ENCODE measurements around the gene ZCCHC24.

ZCCHC24 gene

GRCh38 chr10:79433324-79434222 is 11.9 kb downstream of the ZCCHC24 start:
- no peak for DNase-seq (ENCODE audit: extremely low read depth in 1 of 2, low read depth in 1 of 2)

GRCh38 chr10:79431891-79432831 is 13.3 kb downstream of the ZCCHC24 start:
- DNase-seq (ENCODE audit: extremely low read depth in 1 of 2, low read depth in 1 of 2): no peak

GRCh38 chr10:79431428-79431827 is 14.0 kb downstream of the ZCCHC24 start:
- no peak for DNase-seq (ENCODE audit: extremely low read depth in 1 of 2, low read depth in 1 of 2)

- DNase-seq (ENCODE audit: extremely low read depth in 1 of 2, low read depth in 1 of 2): no peak
Observed at GRCh38 chr10:79430936-79431335, 14.5 kb downstream of the ZCCHC24 start.

GRCh38 chr10:79430325-79430905 is 15.0 kb downstream of the ZCCHC24 start:
- DNase-seq (ENCODE audit: extremely low read depth in 1 of 2, low read depth in 1 of 2): no peak

GRCh38 chr10:79429751-79430150 is 15.7 kb downstream of the ZCCHC24 start:
- no peak for DNase-seq (ENCODE audit: extremely low read depth in 1 of 2, low read depth in 1 of 2)

- DNase-seq (ENCODE audit: extremely low read depth in 1 of 2, low read depth in 1 of 2): no peak
Observed at GRCh38 chr10:79427965-79428364, 17.5 kb downstream of the ZCCHC24 start.

GRCh38 chr10:79425074-79425532 is 20.3 kb downstream of the ZCCHC24 start:
- no peak for DNase-seq (ENCODE audit: extremely low read depth in 1 of 2, low read depth in 1 of 2)

- no peak for DNase-seq (ENCODE audit: extremely low read depth in 1 of 2, low read depth in 1 of 2)
Observed at GRCh38 chr10:79424221-79425073, 21.0 kb downstream of the ZCCHC24 start.

GRCh38 chr10:79422178-79422892 is 23.1 kb downstream of the ZCCHC24 start:
- no peak for DNase-seq (ENCODE audit: extremely low read depth in 1 of 2, low read depth in 1 of 2)

GRCh38 chr10:79420974-79421688 is 24.3 kb downstream of the ZCCHC24 start:
- DNase-seq (ENCODE audit: extremely low read depth in 1 of 2, low read depth in 1 of 2): no peak

GRCh38 chr10:79418886-79419595 is 26.4 kb downstream of the ZCCHC24 start:
- DNase-seq (ENCODE audit: extremely low read depth in 1 of 2, low read depth in 1 of 2): no peak

- no peak for DNase-seq (ENCODE audit: extremely low read depth in 1 of 2, low read depth in 1 of 2)
Observed at GRCh38 chr10:79418274-79418673, 27.1 kb downstream of the ZCCHC24 start.

GRCh38 chr10:79417731-79418130 is 27.7 kb downstream of the ZCCHC24 start:
- DNase-seq (ENCODE audit: extremely low read depth in 1 of 2, low read depth in 1 of 2): no peak

- no peak for DNase-seq (ENCODE audit: extremely low read depth in 1 of 2, low read depth in 1 of 2)
Observed at GRCh38 chr10:79417266-79417665, 28.2 kb downstream of the ZCCHC24 start.

- DNase-seq (ENCODE audit: extremely low read depth in 1 of 2, low read depth in 1 of 2): no peak
Observed at GRCh38 chr10:79416578-79417255, 28.7 kb downstream of the ZCCHC24 start.

- DNase-seq (ENCODE audit: extremely low read depth in 1 of 2, low read depth in 1 of 2): no peak
Observed at GRCh38 chr10:79415736-79416577, 29.5 kb downstream of the ZCCHC24 start.

Measured in activated CD8-positive, alpha-beta memory T cell treated with anti-CD3 and anti-CD28 coated beads for 1 hour (primary cell).